NCI-H1417 (cell line): ENCODE data around the gene PDHA2.
A peak's percentile ranks its signal among the peaks of the same experiment; 100 is the strongest.

Experiments used
- DNase-seq, 3 experiments: peaks; one replicate each; lab custom pipeline; 2025; lab: John Stamatoyannopoulos, UW

Gene PDHA2

DNA sequence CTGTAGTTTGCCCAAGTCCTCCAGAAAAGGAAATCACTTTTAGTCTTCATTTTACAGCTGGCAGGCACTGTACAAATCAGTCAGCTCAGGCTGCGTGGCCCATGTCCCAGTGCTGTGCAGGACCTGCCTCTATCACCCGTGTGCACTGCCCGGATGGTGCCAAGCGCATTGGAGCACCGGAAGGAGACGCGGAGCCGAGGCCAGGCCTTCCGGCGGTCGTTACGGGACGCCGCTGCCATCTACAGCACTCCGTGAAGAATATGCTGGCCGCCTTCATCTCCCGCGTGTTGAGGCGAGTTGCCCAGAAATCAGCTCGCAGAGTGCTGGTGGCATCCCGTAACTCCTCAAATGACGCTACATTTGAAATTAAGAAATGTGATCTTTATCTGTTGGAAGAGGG lies at the start of gene PDHA2:
Gene PDHA2, plus strand, starts transcription at position 203 of the 400 bp plus-strand sequence. Its CDS starts 58 bp downstream, at position 261.
- DNase-seq = no peak

DNA sequence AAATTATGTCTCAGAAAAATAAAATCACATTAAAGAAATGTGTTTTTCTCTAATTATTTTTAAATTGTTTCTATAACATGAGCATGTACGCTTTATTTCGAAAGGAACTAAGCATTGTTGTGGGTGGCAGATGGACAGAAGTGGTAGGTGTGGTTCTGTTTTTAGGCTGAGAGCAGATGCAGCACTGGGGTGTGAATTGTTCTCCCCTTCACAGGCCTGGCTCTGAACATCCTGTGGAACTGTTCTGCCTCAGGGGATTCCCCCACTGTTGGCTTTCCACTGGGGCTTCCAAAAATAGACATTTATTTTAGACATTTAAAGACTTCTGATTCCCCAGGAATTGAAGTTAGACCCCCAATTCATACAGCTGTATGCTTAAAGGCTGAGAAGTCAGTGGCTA lies 41.9 kb upstream of the PDHA2 start:
- no peak for DNase-seq

DNA sequence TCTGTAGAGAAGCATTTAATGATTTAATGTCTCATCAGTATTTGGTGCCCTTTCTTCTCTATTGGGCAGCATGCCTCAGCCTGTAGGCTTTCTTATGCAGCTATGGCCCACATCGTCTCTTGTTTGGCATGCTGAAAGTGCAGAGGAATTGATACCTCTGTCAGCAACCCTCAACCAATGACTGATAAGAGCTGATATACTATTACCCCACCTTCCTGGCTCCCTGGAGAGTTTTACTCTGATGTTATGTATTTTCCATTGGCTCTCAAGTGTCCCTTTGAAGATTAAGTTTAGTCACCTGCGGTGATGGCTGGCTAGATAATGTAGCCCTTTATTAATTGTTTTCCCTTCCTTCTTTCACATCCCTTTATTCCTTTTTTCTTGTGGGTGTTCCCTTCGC lies 41.2 kb upstream of the PDHA2 start:
- no peak for DNase-seq

DNA sequence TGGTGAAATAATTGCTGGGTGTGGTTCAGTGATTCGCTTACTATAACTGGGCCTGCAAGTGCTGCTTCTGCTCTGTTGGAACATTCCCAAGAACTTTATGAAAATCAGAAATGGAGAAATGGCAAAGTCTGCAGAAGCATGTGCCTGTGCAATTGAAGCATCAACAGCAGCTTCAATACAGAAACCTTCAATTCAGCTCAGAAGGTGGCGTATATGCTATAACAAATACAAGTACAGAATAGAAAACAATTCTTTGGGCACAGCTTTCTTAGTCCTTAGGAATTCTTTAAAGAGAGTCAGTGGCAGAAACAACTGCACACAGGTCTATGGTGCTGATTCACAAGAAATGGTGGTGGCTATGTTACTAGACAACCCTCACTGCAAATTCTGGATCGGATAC lies 18.0 kb upstream of the PDHA2 start:
- DNase-seq = no peak

DNA sequence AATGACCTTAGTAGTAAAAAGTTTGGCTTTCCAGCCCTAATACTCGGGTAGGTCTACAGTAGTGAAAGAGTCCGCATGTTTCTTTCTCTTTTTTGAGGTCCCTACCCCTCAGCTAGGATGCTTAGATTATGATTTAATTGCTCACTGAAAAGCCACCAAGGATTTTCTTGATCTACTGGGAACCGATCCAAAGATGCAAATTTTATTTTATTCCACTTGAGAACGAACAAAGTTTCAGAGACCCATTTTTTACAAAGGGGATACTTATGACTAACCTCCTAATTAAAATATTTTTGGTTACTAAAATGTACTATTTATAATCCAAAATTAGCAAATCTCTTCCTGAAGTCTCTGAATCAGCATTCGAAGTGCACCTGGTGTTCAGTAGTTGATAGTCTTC lies 14.3 kb upstream of the PDHA2 start:
- no peak for DNase-seq

DNA sequence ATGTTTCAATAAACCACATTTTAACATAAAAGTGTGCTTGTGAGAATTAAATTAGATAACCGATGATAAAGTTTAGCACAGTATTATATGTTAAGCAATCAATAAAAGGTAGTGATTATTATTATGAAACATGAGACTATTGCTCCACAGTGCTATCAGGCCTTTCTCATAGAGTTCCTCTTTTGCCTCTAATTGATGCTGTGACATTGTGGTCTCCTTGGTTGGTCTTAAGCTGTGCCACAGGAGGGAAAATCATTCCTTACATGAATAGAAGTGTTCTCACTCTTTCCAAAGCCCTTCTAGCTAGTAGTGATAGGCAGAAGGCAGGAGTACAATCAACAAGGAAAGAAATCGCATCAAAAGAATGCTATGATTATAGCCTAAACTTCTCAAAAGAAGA lies 9.2 kb upstream of the PDHA2 start:
- DNase-seq = no peak

DNA sequence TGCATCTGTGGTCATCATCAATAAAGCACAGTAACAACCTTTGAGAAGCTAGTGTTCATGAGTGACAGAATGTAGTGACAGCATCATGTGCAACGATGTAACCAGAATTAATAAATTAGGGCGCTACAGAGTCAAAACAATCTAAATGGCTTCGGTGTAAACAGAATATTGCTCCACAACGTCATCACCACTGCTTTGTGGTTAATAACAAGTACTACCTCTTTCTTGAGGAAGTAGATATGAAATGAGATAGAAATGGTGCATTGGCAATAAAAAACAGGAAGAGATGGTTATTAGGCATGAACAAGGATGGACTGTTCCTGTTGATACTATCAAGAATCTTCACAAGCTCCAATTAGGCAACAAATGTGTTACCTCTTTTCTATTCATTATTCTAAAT lies 8.7 kb upstream of the PDHA2 start:
- DNase-seq = no peak

- no peak for DNase-seq
These were observed 6.1 kb upstream of the PDHA2 start for GRCh38 chr4:95833711-95834194.

- DNase-seq = peak in 2 of 3 experiments; percentile 2 to 40
These were observed 4.2 kb upstream of the PDHA2 start for GRCh38 chr4:95835672-95836071.

GRCh38 chr4:95838192-95838591 lies 1.7 kb upstream of the PDHA2 start:
- DNase-seq = no peak

GRCh38 chr4:95847908-95848460 lies 8.1 kb downstream of the PDHA2 start:
- DNase-seq = peak in 1 of 3 experiments; percentile 51

DNA sequence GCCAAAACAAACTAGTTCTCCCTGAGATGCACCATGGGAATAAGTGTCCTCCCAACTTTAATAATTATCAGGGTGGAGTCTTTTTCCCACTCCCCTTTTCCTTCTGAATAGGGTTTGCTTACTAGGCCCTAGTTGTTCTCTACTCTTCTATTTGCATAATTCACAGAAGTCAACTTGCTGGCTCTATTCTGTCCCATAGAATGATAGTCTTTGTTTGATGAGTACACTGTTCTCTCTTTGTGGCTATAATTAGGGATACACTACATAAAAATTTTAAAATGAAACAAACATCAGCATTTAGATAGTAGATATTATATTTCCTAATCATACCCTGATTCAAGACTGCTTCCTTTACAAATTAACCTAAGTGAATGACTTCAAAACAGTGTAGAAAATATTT lies 10.3 kb downstream of the PDHA2 start:
- no peak for DNase-seq

DNA sequence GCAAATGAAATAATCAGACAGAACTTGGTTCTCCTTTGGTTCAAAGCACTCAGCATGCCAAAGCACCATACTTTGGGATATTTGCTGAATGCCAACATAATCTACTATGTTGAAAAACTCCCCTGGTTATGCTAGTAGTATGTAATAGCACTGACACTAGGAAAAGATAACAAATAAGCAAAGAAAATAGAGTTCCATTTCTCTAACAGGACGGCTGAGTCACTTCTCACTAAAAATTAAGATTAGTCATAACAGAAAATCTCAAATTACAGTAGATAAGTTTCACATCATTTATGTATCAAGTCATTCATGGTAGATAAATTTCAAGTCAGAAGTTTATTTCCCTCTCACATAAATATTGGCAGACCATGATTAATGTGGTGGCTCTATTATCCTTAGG lies 17.9 kb downstream of the PDHA2 start:
- no peak for DNase-seq

DNA sequence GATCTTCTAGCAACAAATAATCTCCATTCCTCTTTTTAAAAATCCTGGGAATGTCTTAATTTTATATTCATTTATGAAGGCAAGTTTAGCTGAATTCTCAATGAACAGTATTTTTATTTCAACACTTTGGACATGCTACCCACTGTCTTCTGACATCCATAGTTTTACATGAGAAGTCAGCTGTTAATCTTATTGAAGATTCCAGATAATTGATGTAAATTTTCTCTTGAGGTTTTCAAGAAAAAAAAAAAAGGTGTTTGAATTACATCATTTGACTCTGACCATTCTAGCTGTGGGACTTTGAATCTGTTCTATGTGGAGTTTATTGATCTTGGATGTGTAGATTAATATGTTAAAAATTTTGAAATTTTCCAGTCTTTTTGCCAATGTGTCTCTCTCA lies 28.0 kb downstream of the PDHA2 start:
- peak in 2 of 3 experiments; percentile 22 to 30 for DNase-seq

DNA sequence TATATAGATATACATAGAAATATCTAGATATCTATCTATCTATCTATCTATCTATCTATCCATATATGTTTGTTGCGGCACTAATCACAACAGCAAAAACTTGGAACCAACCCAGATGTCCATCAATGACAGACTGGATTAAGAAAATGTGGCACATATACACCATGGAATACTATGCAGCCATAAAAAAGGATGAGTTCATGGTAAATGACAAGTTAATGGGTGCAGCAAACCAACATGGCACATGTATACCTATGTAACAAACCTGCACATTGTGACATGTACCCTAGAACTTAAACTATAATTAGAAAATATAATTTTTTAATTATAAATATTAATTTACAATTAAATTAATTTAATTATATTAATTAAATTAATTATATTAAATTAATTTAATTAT lies 29.5 kb downstream of the PDHA2 start:
- peak in 1 of 3 experiments; percentile 19 for DNase-seq

DNA sequence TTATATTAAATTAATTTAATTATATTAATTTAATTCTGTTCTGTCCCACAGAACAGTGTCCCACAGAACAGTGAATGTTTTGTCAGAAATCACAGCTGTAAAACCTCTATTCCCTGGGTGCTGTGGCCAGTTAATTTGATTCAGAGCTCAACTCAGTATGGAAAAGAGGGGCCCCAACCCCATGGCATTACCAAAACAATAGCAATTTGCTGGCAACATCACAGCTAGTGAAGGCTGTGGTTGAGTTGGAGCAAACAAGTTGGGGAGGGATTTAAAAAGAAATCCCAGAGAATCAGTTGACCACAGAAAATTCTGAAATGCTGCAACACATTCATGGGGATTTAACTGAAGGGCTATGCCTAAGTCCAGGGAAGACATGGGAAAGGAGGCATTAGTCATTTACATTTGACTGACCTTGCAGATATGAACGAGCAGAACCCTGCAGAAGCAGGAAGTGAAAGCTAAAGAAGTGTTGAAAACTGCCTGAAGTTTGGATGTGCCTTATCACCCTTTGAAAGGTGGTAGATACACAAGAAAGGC lies 30.1 kb downstream of the PDHA2 start:
- DNase-seq = peak in 1 of 3 experiments; percentile 18

- no peak for DNase-seq
These were observed 37.7 kb downstream of the PDHA2 start for GRCh38 chr4:95877636-95878035.

DNA sequence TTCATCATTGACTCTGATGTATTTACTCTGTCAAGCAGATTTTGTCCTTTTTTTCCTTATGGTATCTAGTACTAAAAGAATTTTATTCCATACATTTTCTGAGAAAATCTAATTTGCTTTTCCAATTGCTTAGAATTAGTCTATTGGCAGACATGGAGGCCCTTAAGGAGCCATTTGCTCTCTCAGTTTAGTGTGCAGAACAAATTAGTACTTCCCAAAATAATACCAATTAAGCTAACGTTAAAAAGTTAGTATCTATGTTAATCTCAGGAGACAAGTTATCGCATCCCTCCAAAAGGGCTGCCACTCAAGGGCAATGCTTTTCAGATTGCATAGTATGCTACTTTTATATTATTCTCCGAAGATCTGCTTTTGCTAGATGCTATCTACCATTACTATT lies 47.7 kb downstream of the PDHA2 start:
- no peak for DNase-seq

GRCh38 chr4:95889662-95890061 lies 49.8 kb downstream of the PDHA2 start:
- DNase-seq = no peak
